OCI-LY3 (cell line): ENCODE results near the gene YJU2.
"Not testable (repeated sequence)": the region's sequence is repeated elsewhere in the genome, so short reads cannot be mapped to it uniquely, and the experiment has no call there.

Experiments used
- H2AFZ ChIP-seq: fragments of 200-600, 300-600 bp; shearing (Covaris generic); 2 replicates; pipeline ENCODE4 v1.6.0; 2014; ENCODE audit warnings: antibody characterized with exemption, low read depth, low read length
- H3K27ac ChIP-seq: fragments of 200-600, 300-600 bp; sonication (generic); 2 replicates; pipeline ENCODE4 v1.5.1; 2014; ENCODE audit warnings: mild to moderate bottlenecking, low read length, moderate library complexity, mixed read lengths
- H3K27me3 ChIP-seq: fragments of 200-600, 300-600 bp; sonication (generic); 2 replicates; pipeline ENCODE4 v1.6.1; 2014; ENCODE audit warnings: low read depth, low read length, mixed read lengths
- H3K36me3 ChIP-seq: fragments of 200-600, 300-600 bp; sonication (generic); replicated peaks from 2 replicates; pipeline ENCODE3; 2014; ENCODE audit warnings: low read depth, low read length, mixed read lengths
- H3K4me1 ChIP-seq: fragments of 300-600, 200-600 bp; sonication (generic); 2 replicates; pipeline ENCODE4 v1.6.1; 2014; ENCODE audit warnings: low read length, mixed read lengths
- H3K4me2 ChIP-seq: fragments of 200-600, 300-600 bp; sonication (generic); 2 replicates; pipeline ENCODE4 v1.6.1; 2014; ENCODE audit warnings: low read length, mixed read lengths
- H3K4me3 ChIP-seq: fragments of 300-600, 200-600 bp; sonication (generic); 2 replicates; pipeline ENCODE4 v1.5.1; 2014; ENCODE audit warnings: antibody characterized with exemption, mild to moderate bottlenecking, low read length, moderate library complexity
- H3K79me2 ChIP-seq: fragments of 300-600, 200-600 bp; shearing (Covaris generic); 2 replicates; pipeline ENCODE4 v1.6.1; 2014; ENCODE audit warnings: mild to moderate bottlenecking, low read length, mixed read lengths
- H3K9ac ChIP-seq: fragments of 300-600, 200-600 bp; shearing (Covaris generic); 2 replicates; pipeline ENCODE4 v1.6.0; 2014; ENCODE audit warnings: mild to moderate bottlenecking, low read length, moderate library complexity
- H3K9me3 ChIP-seq: fragments of 200-600, 300-600 bp; shearing (Covaris generic); 2 replicates; pipeline ENCODE4 v1.6.1; 2014; ENCODE audit warnings: low read length, mixed read lengths; ENCODE audit not compliant: insufficient read depth
- H4K20me1 ChIP-seq: fragments of 200-600, 300-600 bp; sonication (generic); 2 replicates; pipeline ENCODE4 v1.6.1; 2016; ENCODE audit warnings: low read length, mixed read lengths; ENCODE audit not compliant: insufficient read depth
- EZH2phosphoT487 ChIP-seq: fragments of 200-600 bp; shearing (Covaris generic); IDR thresholded peaks from 2 replicates; pipeline ENCODE4 v1.6.1; 2018; ENCODE audit warnings: antibody characterized with exemption, mixed run types, low read depth
- TF ChIP-seq, protein P1 (sequence below): fragments of 200-600, 300-600 bp; sonication (generic); IDR thresholded peaks from 2 replicates; pipeline ENCODE4 v1.5.1; 2014; ENCODE audit warnings: antibody characterized with exemption, low read length, low read depth

The YJU2 gene

GRCh38 chr19:4268816-4269430 lies 22.0 kb downstream of the YJU2 start:
- Histone ChIP-seq H2AFZ (no peak overlapping the region), H3K4me1 (peaks cover 5% of the 10 kb centered on the region; the same call in 1 of the 2 replicates), H3K9ac (no peak overlapping the region), H3K79me2 (no peaks in the 10 kb centered on the region), H3K9me3 (no peaks in the 10 kb centered on the region), H3K27ac (no peak overlapping the region), H3K27me3 (no peaks in the 10 kb centered on the region), H3K4me2 (no peak overlapping the region), H4K20me1 (no peaks in the 10 kb centered on the region), H3K4me3 (no peak overlapping the region), H3K36me3 (peaks cover 14% of the 10 kb centered on the region)
- TF ChIP-seq, protein P1, sequence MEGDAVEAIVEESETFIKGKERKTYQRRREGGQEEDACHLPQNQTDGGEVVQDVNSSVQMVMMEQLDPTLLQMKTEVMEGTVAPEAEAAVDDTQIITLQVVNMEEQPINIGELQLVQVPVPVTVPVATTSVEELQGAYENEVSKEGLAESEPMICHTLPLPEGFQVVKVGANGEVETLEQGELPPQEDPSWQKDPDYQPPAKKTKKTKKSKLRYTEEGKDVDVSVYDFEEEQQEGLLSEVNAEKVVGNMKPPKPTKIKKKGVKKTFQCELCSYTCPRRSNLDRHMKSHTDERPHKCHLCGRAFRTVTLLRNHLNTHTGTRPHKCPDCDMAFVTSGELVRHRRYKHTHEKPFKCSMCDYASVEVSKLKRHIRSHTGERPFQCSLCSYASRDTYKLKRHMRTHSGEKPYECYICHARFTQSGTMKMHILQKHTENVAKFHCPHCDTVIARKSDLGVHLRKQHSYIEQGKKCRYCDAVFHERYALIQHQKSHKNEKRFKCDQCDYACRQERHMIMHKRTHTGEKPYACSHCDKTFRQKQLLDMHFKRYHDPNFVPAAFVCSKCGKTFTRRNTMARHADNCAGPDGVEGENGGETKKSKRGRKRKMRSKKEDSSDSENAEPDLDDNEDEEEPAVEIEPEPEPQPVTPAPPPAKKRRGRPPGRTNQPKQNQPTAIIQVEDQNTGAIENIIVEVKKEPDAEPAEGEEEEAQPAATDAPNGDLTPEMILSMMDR = 0 out of 2 replicates have a peak, but pooled peaks have one; percentile 9
- TF ChIP-seq EZH2phosphoT487 = no peak

GRCh38 chr19:4272894-4273293 lies 26.0 kb downstream of the YJU2 start:
- no peaks in the 10 kb centered on the region for H3K79me2 ChIP-seq
- no peak overlapping the region for H3K27ac ChIP-seq
- peaks cover 14% of the 10 kb centered on the region for H3K36me3 ChIP-seq
- no peak overlapping the region for H3K4me2 ChIP-seq
- no peak overlapping the region for H3K4me3 ChIP-seq
- no peaks in the 10 kb centered on the region for H4K20me1 ChIP-seq
- no peaks in the 10 kb centered on the region for H3K9me3 ChIP-seq
- H3K4me1 ChIP-seq = no peaks in the 10 kb centered on the region
- H3K9ac ChIP-seq = no peak overlapping the region
- no peak for TF ChIP-seq EZH2phosphoT487
- TF ChIP-seq, protein P1 = no peak
- H3K27me3 ChIP-seq = no peaks in the 10 kb centered on the region
- no peak overlapping the region for H2AFZ ChIP-seq

DNA sequence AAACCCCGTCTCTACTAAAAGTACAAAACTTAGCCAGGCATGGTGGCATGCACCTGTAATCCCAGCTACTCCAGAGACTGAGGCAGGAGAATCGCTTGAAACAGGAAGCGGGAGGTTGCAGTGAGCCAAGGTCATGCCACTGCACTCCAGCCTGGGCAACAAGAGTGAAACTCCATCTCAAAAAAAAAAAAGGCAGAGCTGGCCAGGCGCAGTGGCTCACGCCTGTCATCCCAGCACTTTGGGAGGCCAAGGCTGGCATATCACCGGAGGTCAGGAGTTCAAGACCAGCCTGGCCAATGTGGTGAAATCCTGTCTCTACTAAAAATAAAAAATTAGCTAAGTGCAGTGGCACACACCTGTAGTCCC lies 27.4 kb downstream of the YJU2 start:
- not testable (repeated sequence) for H3K27me3 ChIP-seq, H3K36me3 ChIP-seq, H3K4me1 ChIP-seq, H3K79me2 ChIP-seq, H3K9me3 ChIP-seq, H4K20me1 ChIP-seq, H3K9ac ChIP-seq, H3K27ac ChIP-seq, H2AFZ ChIP-seq, H3K4me2 ChIP-seq, H3K4me3 ChIP-seq

- no peak overlapping the region for H2AFZ ChIP-seq
- H3K27ac ChIP-seq = no peak overlapping the region
- no peak overlapping the region for H3K4me2 ChIP-seq
- TF ChIP-seq, protein P1 = no peak
- TF ChIP-seq EZH2phosphoT487 = no peak
- no peaks in the 10 kb centered on the region for H3K36me3 ChIP-seq
- no peak overlapping the region for H3K4me3 ChIP-seq
- no peaks in the 10 kb centered on the region for H4K20me1 ChIP-seq
- H3K79me2 ChIP-seq = no peaks in the 10 kb centered on the region
- 0 out of 2 replicates have a peak, but pooled peaks cover 2% of the 10 kb centered on the region for H3K27me3 ChIP-seq
- peaks cover 4% of the 10 kb centered on the region; the same call in 1 of the 2 replicates for H3K4me1 ChIP-seq
- H3K9me3 ChIP-seq = no peaks in the 10 kb centered on the region
- H3K9ac ChIP-seq = no peak overlapping the region
Measured at GRCh38 chr19:4277191-4277696, 30.4 kb downstream of the YJU2 start.
